ENCODE data around the gene ZNF740.

Gene ZNF740

DNA sequence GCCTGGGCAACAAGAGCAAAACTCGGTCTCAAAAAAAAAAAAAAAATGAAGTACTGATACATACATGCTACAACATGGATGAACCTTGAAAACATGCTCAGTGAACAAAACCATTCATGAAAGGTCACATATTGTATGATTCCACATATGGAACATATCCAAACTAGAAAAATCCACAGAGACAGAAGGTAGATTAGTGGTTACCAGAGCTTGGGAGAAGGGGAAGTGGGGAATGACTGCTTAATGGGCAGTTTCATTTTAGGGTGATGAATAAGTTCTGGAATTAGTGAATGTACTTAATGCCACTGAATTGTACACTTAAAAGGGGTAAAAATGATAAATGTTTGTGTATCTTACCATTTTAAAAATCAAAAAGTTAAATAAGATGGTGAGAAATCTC lies 23.8 kb downstream of the ZNF740 start:
- TF ChIP-seq, protein P1, sequence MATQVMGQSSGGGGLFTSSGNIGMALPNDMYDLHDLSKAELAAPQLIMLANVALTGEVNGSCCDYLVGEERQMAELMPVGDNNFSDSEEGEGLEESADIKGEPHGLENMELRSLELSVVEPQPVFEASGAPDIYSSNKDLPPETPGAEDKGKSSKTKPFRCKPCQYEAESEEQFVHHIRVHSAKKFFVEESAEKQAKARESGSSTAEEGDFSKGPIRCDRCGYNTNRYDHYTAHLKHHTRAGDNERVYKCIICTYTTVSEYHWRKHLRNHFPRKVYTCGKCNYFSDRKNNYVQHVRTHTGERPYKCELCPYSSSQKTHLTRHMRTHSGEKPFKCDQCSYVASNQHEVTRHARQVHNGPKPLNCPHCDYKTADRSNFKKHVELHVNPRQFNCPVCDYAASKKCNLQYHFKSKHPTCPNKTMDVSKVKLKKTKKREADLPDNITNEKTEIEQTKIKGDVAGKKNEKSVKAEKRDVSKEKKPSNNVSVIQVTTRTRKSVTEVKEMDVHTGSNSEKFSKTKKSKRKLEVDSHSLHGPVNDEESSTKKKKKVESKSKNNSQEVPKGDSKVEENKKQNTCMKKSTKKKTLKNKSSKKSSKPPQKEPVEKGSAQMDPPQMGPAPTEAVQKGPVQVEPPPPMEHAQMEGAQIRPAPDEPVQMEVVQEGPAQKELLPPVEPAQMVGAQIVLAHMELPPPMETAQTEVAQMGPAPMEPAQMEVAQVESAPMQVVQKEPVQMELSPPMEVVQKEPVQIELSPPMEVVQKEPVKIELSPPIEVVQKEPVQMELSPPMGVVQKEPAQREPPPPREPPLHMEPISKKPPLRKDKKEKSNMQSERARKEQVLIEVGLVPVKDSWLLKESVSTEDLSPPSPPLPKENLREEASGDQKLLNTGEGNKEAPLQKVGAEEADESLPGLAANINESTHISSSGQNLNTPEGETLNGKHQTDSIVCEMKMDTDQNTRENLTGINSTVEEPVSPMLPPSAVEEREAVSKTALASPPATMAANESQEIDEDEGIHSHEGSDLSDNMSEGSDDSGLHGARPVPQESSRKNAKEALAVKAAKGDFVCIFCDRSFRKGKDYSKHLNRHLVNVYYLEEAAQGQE (IDR thresholded peaks at IDR 0.05; ENCODE audit: low read depth): no peak
- no peak for TF ChIP-seq RAD21 (IDR thresholded peaks at IDR 0.05; ENCODE audit: low read depth)
- TF ChIP-seq, protein P2, sequence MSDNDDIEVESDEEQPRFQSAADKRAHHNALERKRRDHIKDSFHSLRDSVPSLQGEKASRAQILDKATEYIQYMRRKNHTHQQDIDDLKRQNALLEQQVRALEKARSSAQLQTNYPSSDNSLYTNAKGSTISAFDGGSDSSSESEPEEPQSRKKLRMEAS (IDR thresholded peaks at IDR 0.05): no peak
- no peak for TF ChIP-seq TEAD4 (IDR thresholded peaks at IDR 0.05)
- no peak for TF ChIP-seq YY1 (IDR thresholded peaks at IDR 0.05; ENCODE audit: low read depth)
- no peak for TF ChIP-seq EGR1 (IDR thresholded peaks at IDR 0.05)
- no peak for TF ChIP-seq TCF12 (IDR thresholded peaks at IDR 0.05; ENCODE audit: low read depth)
- no peak for TF ChIP-seq NFIC (IDR thresholded peaks at IDR 0.05)
- no peak for TF ChIP-seq CREB1 (IDR thresholded peaks at IDR 0.05; ENCODE audit: low read depth)
- TF ChIP-seq CEBPB (IDR thresholded peaks at IDR 0.05): no peak
- no peak for TF ChIP-seq USF1 (IDR thresholded peaks at IDR 0.05)
- TF ChIP-seq FOXM1 (IDR thresholded peaks at IDR 0.05; ENCODE audit: borderline replicate concordance, low read depth): no peak
- no peak for TF ChIP-seq TAF1 (IDR thresholded peaks at IDR 0.05; ENCODE audit: low read depth)
- no peak for TF ChIP-seq EP300 (IDR thresholded peaks at IDR 0.05; ENCODE audit: borderline replicate concordance)

- no peak for TF ChIP-seq FOXM1 (IDR thresholded peaks at IDR 0.05; ENCODE audit: borderline replicate concordance, low read depth)
- no peak for TF ChIP-seq EP300 (IDR thresholded peaks at IDR 0.05; ENCODE audit: borderline replicate concordance)
- TF ChIP-seq TEAD4 (IDR thresholded peaks at IDR 0.05): no peak
- TF ChIP-seq TCF12 (IDR thresholded peaks at IDR 0.05; ENCODE audit: low read depth): no peak
- no peak for TF ChIP-seq CREB1 (IDR thresholded peaks at IDR 0.05; ENCODE audit: low read depth)
- TF ChIP-seq TAF1 (IDR thresholded peaks at IDR 0.05; ENCODE audit: low read depth): no peak
- no peak for TF ChIP-seq RAD21 (IDR thresholded peaks at IDR 0.05; ENCODE audit: low read depth)
- TF ChIP-seq NFIC (IDR thresholded peaks at IDR 0.05): no peak
- TF ChIP-seq USF1 (IDR thresholded peaks at IDR 0.05): no peak
- TF ChIP-seq, protein P1 (IDR thresholded peaks at IDR 0.05; ENCODE audit: low read depth): no peak
- no peak for TF ChIP-seq CEBPB (IDR thresholded peaks at IDR 0.05)
- no peak for TF ChIP-seq ZBTB7A (IDR thresholded peaks at IDR 0.05; ENCODE audit: low read depth)
- no peak for TF ChIP-seq YY1 (IDR thresholded peaks at IDR 0.05; ENCODE audit: low read depth)
- TF ChIP-seq, protein P2 (IDR thresholded peaks at IDR 0.05): no peak
- TF ChIP-seq EGR1 (IDR thresholded peaks at IDR 0.05): no peak
Measured at GRCh38 chr12:53205747-53206419, 25.4 kb downstream of the ZNF740 start.

GRCh38 chr12:53207042-53207441 lies 26.5 kb downstream of the ZNF740 start, which contains the start of gene ITGB7:
Gene ITGB7, minus strand, starts transcription at chr12:53207251. Its CDS starts 6,808 bp downstream, at chr12:53200443.
- TF ChIP-seq YY1 (IDR thresholded peaks at IDR 0.05; ENCODE audit: low read depth) (no peak), ZBTB7A (IDR thresholded peaks at IDR 0.05; ENCODE audit: low read depth) (no peak), RAD21 (IDR thresholded peaks at IDR 0.05; ENCODE audit: low read depth) (no peak), TEAD4 (IDR thresholded peaks at IDR 0.05) (no peak), USF1 (IDR thresholded peaks at IDR 0.05) (no peak), FOXM1 (IDR thresholded peaks at IDR 0.05; ENCODE audit: borderline replicate concordance, low read depth) (no peak), CREB1 (IDR thresholded peaks at IDR 0.05; ENCODE audit: low read depth) (no peak), NFIC (IDR thresholded peaks at IDR 0.05) (no peak), TAF1 (IDR thresholded peaks at IDR 0.05; ENCODE audit: low read depth) (no peak)
- TF ChIP-seq, protein P1 (IDR thresholded peaks at IDR 0.05; ENCODE audit: low read depth): no peak
- TF ChIP-seq, protein P2 (IDR thresholded peaks at IDR 0.05): no peak

Measured in Ishikawa (cell line).